ENCODE results near the gene CRBN. TPM values are rescaled to one million over a fixed set of nuclear protein-coding genes. Genes with fewer than 3 reads are reported as not detected.

The CRBN gene
- total and polyA plus RNA-seq, 2 of the 13 experiments (the other 11 are each of a cell fraction or from before 2014, with no cell fraction given) = 30.8 to 36.1 TPM

DNA sequence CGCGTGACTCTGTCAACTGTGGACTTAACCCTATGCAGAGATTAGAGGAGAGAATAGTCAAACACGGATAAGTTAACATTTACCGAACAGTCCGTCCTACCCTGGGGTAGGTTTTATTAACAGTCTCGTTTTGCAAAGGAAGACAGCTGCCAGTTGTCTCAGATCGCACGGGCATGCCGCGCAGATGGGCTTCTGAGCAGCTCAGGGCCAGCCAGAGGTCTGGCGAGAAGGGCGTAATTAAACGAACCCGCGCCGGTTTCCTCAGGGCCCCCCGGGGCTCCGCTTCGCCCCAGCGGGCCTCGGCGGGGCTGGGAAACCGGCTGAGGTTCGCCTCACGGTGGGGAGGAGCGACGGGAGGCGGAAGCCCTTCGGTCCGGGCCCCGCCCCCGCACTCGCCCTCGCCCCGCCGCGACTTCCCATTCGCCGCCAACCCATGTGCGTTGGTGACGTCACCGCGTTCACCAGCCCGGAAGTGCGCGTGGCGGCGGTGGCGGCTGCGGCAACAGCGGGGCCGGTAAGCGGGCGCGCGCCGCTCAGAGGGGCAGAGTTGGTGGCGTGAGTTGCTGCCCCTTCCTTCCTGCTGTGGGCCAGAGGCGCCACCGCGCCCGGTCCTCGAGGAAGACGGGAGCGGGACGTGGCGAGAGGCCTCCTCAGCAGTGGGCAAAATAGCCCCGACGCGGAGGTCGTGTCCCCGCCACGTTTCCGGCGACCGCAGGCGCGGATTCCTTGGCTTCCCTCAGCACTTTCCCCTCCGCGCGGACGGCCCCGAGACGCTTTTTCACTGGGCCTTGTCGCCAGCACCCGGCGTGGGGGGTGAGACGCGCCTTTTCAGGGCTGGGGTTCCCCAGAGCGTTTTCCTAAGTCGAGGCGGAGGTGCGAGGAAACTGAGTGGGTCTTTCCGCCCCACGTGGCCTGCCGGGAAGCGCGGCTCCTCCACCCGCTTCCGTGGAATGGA, 52.7 kb downstream of the CRBN start, which contains the start of gene TRNT1 (continued):
- TF ChIP-seq, protein P1, sequence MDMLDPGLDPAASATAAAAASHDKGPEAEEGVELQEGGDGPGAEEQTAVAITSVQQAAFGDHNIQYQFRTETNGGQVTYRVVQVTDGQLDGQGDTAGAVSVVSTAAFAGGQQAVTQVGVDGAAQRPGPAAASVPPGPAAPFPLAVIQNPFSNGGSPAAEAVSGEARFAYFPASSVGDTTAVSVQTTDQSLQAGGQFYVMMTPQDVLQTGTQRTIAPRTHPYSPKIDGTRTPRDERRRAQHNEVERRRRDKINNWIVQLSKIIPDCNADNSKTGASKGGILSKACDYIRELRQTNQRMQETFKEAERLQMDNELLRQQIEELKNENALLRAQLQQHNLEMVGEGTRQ (IDR thresholded peaks at IDR 0.05; ENCODE audit: low read depth, low read length) = no peak
- TF ChIP-seq, protein P1 (CRISPR knock-in tag; IDR thresholded peaks at IDR 0.05; ENCODE audit: borderline replicate concordance) = peak; percentile 66
- TF ChIP-seq ZNF326 (CRISPR knock-in tag; IDR thresholded peaks at IDR 0.05; ENCODE audit: borderline replicate concordance) (no peak), SMAD9 (CRISPR knock-in tag; IDR thresholded peaks at IDR 0.05) (peak; percentile 78; the same call in 1 of the 2 replicates), TARDBP (CRISPR knock-in tag; IDR thresholded peaks at IDR 0.05) (peak; percentile 53; the same call in 1 of the 2 replicates), ZNF101 (CRISPR knock-in tag; IDR thresholded peaks at IDR 0.05; ENCODE audit: borderline replicate concordance, low read depth) (no peak), KLF11 (CRISPR knock-in tag; IDR thresholded peaks at IDR 0.05) (no peak)
- TF ChIP-seq, protein P2, sequence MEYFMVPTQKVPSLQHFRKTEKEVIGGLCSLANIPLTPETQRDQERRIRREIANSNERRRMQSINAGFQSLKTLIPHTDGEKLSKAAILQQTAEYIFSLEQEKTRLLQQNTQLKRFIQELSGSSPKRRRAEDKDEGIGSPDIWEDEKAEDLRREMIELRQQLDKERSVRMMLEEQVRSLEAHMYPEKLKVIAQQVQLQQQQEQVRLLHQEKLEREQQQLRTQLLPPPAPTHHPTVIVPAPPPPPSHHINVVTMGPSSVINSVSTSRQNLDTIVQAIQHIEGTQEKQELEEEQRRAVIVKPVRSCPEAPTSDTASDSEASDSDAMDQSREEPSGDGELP (IDR thresholded peaks at IDR 0.05; ENCODE audit: borderline replicate concordance, low read depth) = 0 out of 2 replicates have a peak, but pooled peaks have one; percentile 3
- TF ChIP-seq, protein P3, sequence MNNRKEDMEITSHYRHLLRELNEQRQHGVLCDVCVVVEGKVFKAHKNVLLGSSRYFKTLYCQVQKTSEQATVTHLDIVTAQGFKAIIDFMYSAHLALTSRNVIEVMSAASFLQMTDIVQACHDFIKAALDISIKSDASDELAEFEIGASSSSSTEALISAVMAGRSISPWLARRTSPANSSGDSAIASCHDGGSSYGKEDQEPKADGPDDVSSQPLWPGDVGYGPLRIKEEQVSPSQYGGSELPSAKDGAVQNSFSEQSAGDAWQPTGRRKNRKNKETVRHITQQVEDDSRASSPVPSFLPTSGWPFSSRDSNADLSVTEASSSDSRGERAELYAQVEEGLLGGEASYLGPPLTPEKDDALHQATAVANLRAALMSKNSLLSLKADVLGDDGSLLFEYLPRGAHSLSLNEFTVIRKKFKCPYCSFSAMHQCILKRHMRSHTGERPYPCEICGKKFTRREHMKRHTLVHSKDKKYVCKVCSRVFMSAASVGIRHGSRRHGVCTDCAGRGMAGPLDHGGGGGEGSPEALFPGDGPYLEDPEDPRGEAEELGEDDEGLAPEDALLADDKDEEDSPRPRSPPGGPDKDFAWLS (CRISPR knock-in tag; IDR thresholded peaks at IDR 0.05; ENCODE audit: borderline replicate concordance) = no peak
- TF ChIP-seq, protein P4, sequence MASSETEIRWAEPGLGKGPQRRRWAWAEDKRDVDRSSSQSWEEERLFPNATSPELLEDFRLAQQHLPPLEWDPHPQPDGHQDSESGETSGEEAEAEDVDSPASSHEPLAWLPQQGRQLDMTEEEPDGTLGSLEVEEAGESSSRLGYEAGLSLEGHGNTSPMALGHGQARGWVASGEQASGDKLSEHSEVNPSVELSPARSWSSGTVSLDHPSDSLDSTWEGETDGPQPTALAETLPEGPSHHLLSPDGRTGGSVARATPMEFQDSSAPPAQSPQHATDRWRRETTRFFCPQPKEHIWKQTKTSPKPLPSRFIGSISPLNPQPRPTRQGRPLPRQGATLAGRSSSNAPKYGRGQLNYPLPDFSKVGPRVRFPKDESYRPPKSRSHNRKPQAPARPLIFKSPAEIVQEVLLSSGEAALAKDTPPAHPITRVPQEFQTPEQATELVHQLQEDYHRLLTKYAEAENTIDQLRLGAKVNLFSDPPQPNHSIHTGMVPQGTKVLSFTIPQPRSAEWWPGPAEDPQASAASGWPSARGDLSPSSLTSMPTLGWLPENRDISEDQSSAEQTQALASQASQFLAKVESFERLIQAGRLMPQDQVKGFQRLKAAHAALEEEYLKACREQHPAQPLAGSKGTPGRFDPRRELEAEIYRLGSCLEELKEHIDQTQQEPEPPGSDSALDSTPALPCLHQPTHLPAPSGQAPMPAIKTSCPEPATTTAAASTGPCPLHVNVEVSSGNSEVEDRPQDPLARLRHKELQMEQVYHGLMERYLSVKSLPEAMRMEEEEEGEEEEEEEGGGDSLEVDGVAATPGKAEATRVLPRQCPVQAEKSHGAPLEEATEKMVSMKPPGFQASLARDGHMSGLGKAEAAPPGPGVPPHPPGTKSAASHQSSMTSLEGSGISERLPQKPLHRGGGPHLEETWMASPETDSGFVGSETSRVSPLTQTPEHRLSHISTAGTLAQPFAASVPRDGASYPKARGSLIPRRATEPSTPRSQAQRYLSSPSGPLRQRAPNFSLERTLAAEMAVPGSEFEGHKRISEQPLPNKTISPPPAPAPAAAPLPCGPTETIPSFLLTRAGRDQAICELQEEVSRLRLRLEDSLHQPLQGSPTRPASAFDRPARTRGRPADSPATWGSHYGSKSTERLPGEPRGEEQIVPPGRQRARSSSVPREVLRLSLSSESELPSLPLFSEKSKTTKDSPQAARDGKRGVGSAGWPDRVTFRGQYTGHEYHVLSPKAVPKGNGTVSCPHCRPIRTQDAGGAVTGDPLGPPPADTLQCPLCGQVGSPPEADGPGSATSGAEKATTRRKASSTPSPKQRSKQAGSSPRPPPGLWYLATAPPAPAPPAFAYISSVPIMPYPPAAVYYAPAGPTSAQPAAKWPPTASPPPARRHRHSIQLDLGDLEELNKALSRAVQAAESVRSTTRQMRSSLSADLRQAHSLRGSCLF (CRISPR knock-in tag; IDR thresholded peaks at IDR 0.05; ENCODE audit: borderline replicate concordance) = peak; percentile 72; the same call in 1 of the 2 replicates
- TF ChIP-seq, protein P5, sequence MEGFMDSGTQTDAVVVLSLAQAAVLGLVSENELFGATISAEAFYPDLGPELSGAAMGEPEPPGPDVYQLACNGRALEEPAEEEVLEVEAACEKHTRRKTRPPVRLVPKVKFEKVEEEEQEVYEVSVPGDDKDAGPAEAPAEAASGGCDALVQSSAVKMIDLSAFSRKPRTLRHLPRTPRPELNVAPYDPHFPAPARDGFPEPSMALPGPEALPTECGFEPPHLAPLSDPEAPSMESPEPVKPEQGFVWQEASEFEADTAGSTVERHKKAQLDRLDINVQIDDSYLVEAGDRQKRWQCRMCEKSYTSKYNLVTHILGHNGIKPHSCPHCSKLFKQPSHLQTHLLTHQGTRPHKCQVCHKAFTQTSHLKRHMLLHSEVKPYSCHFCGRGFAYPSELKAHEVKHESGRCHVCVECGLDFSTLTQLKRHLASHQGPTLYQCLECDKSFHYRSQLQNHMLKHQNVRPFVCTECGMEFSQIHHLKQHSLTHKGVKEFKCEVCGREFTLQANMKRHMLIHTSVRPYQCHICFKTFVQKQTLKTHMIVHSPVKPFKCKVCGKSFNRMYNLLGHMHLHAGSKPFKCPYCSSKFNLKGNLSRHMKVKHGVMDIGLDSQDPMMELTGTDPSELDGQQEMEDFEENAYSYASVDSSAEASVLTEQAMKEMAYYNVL (CRISPR knock-in tag; IDR thresholded peaks at IDR 0.05; ENCODE audit: borderline replicate concordance) = peak; percentile 34; the same call in 1 of the 2 replicates
- TF ChIP-seq, protein P6, sequence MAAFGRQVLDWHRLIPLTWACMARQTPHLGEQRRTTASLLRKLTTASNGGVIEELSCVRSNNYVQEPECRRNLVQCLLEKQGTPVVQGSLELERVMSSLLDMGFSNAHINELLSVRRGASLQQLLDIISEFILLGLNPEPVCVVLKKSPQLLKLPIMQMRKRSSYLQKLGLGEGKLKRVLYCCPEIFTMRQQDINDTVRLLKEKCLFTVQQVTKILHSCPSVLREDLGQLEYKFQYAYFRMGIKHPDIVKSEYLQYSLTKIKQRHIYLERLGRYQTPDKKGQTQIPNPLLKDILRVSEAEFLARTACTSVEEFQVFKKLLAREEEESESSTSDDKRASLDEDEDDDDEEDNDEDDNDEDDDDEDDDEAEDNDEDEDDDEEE (CRISPR knock-in tag; IDR thresholded peaks at IDR 0.05) = peak; percentile 93; the same call in 1 of the 2 replicates

Measured in HepG2 (cell line).